H1 (cell line): ENCODE results near the gene CKS1B. TPM values are rescaled to one million over a fixed set of nuclear protein-coding genes. Genes with fewer than 3 reads are reported as not detected.

ENCODE experiments used
- polyA plus RNA-seq, 7 experiments: library from polyadenylated mRNA; depleted of rRNA in 3 of 7; stranded (reverse) in 5 of 7; unstranded in 2 of 7; fragments of >200 nt in 5 of 7; fragments of 200-250 nt in 2 of 7; gene quantifications; 1 replicate in 5 of 7; 2 replicates in 1 of 7; 4 replicates in 1 of 7; pipeline versions ENCODE4 v1.2.1 to v1.2.3, GENCODE V29; 2011 to 2013; ENCODE audit warnings: missing spikeins in 2 of 7, mixed read lengths in 2 of 7
- total RNA-seq: library from RNA; stranded (reverse); fragmentation: NEBNext Ultra II Directional; extraction: Animal tissue kit (Norgen Biotek cat#: 25700); gene quantifications from 2 replicates; pipeline ENCODE4 v1.2.1, GENCODE V29; 2021
- TF ChIP-seq, protein P1 (sequence below): fragments of 300-600 bp; sonication (generic); IDR thresholded peaks from 2 replicates; pipeline ENCODE4 v1.7.1; 2012; ENCODE audit warnings: low read length, moderate library complexity, mild to moderate bottlenecking, inconsistent platforms; ENCODE audit not compliant: insufficient replicate concordance

Gene CKS1B
- total and polyA plus RNA-seq, 2 of the 8 experiments (the other 6 are each of a cell fraction or from before 2014, with no cell fraction given), result 294 to 1,025 TPM

DNA sequence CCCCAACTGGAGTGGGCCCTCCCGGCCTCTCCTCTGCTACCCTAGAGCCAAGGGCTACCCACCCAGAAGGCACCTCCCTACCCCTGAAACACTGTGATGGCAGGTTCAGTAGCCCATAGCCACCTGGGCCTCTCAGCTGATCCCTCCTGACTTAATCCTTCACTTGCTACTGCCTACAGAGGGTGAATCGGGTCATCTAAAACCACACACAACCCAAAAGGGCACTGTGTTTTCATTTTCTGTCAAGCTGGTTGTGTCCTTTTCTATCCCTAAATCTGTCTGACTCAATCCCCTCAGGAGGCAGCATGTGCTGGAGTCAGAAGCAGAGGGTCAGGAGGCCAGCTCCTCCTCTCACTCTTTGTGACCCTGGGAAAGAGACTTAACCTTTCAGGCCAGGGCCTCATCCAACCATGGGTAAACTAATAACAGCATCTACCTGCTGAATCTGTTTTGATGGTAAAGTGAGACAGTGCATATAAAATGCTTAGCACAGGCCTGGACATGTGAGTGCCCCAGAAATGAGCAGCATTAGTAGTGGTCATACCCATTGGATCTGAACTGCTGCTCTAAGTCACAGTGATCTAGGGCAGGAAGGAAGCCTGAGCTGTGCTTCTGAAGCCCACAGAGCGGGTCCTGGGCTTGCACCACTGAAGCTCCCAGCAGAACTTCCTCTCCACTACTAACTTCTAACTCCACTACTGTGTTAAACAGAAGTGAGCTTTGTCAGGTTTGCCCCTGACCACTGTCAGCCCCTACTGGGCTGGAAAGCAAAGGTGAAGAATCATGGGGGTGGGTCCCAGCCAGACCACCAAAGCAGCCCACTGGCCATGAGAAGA is 48.9 kb upstream of the CKS1B start (continued):
- TF ChIP-seq, protein P1, sequence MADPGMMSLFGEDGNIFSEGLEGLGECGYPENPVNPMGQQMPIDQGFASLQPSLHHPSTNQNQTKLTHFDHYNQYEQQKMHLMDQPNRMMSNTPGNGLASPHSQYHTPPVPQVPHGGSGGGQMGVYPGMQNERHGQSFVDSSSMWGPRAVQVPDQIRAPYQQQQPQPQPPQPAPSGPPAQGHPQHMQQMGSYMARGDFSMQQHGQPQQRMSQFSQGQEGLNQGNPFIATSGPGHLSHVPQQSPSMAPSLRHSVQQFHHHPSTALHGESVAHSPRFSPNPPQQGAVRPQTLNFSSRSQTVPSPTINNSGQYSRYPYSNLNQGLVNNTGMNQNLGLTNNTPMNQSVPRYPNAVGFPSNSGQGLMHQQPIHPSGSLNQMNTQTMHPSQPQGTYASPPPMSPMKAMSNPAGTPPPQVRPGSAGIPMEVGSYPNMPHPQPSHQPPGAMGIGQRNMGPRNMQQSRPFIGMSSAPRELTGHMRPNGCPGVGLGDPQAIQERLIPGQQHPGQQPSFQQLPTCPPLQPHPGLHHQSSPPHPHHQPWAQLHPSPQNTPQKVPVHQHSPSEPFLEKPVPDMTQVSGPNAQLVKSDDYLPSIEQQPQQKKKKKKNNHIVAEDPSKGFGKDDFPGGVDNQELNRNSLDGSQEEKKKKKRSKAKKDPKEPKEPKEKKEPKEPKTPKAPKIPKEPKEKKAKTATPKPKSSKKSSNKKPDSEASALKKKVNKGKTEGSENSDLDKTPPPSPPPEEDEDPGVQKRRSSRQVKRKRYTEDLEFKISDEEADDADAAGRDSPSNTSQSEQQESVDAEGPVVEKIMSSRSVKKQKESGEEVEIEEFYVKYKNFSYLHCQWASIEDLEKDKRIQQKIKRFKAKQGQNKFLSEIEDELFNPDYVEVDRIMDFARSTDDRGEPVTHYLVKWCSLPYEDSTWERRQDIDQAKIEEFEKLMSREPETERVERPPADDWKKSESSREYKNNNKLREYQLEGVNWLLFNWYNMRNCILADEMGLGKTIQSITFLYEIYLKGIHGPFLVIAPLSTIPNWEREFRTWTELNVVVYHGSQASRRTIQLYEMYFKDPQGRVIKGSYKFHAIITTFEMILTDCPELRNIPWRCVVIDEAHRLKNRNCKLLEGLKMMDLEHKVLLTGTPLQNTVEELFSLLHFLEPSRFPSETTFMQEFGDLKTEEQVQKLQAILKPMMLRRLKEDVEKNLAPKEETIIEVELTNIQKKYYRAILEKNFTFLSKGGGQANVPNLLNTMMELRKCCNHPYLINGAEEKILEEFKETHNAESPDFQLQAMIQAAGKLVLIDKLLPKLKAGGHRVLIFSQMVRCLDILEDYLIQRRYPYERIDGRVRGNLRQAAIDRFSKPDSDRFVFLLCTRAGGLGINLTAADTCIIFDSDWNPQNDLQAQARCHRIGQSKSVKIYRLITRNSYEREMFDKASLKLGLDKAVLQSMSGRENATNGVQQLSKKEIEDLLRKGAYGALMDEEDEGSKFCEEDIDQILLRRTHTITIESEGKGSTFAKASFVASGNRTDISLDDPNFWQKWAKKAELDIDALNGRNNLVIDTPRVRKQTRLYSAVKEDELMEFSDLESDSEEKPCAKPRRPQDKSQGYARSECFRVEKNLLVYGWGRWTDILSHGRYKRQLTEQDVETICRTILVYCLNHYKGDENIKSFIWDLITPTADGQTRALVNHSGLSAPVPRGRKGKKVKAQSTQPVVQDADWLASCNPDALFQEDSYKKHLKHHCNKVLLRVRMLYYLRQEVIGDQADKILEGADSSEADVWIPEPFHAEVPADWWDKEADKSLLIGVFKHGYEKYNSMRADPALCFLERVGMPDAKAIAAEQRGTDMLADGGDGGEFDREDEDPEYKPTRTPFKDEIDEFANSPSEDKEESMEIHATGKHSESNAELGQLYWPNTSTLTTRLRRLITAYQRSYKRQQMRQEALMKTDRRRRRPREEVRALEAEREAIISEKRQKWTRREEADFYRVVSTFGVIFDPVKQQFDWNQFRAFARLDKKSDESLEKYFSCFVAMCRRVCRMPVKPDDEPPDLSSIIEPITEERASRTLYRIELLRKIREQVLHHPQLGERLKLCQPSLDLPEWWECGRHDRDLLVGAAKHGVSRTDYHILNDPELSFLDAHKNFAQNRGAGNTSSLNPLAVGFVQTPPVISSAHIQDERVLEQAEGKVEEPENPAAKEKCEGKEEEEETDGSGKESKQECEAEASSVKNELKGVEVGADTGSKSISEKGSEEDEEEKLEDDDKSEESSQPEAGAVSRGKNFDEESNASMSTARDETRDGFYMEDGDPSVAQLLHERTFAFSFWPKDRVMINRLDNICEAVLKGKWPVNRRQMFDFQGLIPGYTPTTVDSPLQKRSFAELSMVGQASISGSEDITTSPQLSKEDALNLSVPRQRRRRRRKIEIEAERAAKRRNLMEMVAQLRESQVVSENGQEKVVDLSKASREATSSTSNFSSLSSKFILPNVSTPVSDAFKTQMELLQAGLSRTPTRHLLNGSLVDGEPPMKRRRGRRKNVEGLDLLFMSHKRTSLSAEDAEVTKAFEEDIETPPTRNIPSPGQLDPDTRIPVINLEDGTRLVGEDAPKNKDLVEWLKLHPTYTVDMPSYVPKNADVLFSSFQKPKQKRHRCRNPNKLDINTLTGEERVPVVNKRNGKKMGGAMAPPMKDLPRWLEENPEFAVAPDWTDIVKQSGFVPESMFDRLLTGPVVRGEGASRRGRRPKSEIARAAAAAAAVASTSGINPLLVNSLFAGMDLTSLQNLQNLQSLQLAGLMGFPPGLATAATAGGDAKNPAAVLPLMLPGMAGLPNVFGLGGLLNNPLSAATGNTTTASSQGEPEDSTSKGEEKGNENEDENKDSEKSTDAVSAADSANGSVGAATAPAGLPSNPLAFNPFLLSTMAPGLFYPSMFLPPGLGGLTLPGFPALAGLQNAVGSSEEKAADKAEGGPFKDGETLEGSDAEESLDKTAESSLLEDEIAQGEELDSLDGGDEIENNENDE, result no peak
